AG09309 (cell line): ENCODE data around the gene BABAM2.

Experiments used
- DNase-seq: peaks from one replicate; pipeline ENCODE4 v3.0.0-alpha.2; 2010; ENCODE audit warnings: low read depth
- H3K4me3 ChIP-seq: 2 replicates; pipeline ENCODE4 v1.5.1; 2011; ENCODE audit warnings: mild to moderate bottlenecking, low read depth, low read length, moderate library complexity; ENCODE audit not compliant: control insufficient read depth
- TF ChIP-seq, protein P1 (sequence below): IDR thresholded peaks from 2 replicates; pipeline ENCODE4 v1.5.1; 2011; ENCODE audit warnings: mild to moderate bottlenecking, low read depth, low read length, inconsistent platforms; ENCODE audit not compliant: insufficient read depth, control insufficient read depth; ENCODE audit errors: missing control alignments

BABAM2 gene

DNA sequence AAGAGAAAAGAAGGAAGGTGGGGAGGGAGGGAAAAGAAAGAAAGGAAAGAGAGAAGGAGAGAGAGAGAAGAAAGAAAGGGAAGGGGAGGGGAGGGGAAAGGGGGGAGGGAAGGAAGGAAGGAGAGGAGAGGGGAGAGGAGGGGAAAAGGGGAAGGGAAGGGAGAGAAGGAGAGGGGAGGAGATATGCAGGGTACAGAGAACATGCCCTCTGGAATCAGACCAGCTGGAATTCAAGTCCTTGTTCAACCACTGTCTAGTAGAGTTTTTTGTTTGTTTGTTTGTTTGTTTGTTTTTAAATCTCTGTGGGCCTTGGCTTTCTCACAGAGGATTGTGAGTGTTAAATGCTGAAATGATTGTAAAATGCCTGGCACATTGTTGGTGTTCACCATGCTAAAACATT, 424.4 kb downstream of the BABAM2 start:
- TF ChIP-seq, protein P1, sequence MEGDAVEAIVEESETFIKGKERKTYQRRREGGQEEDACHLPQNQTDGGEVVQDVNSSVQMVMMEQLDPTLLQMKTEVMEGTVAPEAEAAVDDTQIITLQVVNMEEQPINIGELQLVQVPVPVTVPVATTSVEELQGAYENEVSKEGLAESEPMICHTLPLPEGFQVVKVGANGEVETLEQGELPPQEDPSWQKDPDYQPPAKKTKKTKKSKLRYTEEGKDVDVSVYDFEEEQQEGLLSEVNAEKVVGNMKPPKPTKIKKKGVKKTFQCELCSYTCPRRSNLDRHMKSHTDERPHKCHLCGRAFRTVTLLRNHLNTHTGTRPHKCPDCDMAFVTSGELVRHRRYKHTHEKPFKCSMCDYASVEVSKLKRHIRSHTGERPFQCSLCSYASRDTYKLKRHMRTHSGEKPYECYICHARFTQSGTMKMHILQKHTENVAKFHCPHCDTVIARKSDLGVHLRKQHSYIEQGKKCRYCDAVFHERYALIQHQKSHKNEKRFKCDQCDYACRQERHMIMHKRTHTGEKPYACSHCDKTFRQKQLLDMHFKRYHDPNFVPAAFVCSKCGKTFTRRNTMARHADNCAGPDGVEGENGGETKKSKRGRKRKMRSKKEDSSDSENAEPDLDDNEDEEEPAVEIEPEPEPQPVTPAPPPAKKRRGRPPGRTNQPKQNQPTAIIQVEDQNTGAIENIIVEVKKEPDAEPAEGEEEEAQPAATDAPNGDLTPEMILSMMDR: no peak
- H3K4me3 ChIP-seq: no peak overlapping the region
- DNase-seq: no peak

DNA sequence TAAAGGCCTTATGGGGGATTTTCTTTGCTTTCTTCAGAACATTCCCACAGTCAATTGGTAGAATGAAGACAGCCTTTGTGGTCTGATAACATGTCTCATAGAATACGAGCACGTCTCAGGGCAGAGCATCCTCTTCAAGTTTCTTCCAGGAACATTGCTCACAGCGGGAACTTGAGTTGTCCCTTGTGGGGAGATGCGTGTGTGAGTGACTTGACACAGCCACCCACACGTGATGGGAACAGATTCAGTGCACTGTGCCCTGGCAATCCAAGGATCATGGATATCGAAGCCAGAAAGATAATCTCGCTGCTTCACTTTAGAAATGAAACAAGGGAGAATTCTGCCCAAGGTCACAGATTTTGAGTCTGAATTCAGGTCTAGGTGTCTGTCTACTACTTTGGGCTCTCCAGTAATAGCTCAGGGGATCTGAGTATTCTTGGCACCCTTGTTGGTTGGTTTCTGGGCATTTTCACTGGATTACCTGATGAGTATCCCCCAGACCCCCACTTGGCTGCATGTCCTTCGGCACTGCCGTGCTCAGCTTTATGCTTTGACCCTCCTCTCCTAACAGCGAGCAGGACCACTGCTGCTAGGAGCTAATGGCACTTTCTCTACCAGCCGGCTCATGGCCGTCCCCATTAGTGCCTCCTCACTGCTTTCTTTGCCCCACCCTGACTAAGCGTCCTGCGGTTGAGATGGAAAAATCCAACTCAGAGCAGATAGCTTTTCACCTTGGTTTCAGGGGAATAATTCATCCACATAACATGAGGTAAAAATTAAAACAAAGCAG, 426.2 kb downstream of the BABAM2 start:
- DNase-seq: no peak
- no peak overlapping the region for H3K4me3 ChIP-seq
- TF ChIP-seq, protein P1: no peak

DNA sequence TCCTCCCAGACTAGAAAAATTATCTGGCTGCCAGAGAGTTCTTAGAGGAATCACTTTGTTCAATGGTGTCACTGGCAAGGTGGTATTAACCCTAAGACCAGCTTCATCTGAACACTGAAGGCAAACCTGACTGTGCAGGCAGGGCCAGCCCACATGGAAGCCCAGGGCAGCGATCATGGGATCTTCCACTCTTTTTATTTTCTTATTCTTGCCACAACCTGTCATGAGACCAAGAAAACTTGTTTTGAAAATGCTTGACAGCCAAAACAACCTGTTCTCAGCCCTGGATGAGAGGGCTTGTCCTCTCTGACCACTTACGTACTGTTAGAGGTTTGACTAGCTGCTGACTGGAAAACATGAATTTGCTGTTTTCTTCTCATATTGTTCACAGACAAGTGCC, 426.9 kb downstream of the BABAM2 start:
- DNase-seq: no peak
- TF ChIP-seq, protein P1: no peak
- no peak overlapping the region for H3K4me3 ChIP-seq

DNA sequence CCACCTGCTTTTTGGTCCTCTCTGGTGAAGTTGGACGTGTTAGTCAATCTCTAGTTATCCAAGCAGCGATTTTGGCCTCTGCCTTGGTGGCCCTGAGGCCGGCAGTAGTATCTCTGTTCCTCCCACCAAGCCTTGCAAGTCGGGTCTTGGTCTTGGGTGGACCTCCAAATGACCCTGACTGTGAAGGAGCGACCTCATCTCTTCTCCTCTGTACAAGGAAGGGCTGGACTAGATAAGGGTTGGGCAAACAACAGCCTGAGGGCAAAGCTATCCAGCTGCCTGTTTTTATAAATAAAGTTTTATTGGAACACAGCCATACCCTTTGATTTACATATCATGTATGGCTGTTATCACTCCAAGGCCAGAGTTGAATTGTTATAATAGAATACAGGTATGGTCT, 427.5 kb downstream of the BABAM2 start:
- TF ChIP-seq, protein P1: no peak
- no peak for DNase-seq
- no peak overlapping the region for H3K4me3 ChIP-seq

- TF ChIP-seq, protein P1: no peak
- H3K4me3 ChIP-seq: no peak overlapping the region
- no peak for DNase-seq
Measured at GRCh38 chr2:28318462-28319117, 428.1 kb downstream of the BABAM2 start.

GRCh38 chr2:28319118-28320008, 428.8 kb downstream of the BABAM2 start:
- DNase-seq: no peak
- H3K4me3 ChIP-seq: no peak overlapping the region
- TF ChIP-seq, protein P1: no peak
